Astrocyte (in vitro differentiated cells and primary cell): Measurements from ENCODE around the gene SOHLH1. TPM values are rescaled to one million over a fixed set of nuclear protein-coding genes. Genes with fewer than 3 reads are reported as not detected.
"Not testable (repeated sequence)": the region's sequence is repeated elsewhere in the genome, so short reads cannot be mapped to it uniquely, and the experiment has no call there.

Experiments
- DNase-seq: peaks from one replicate; pipeline ENCODE4 v3.0.0-alpha.2; 2010; ENCODE audit warnings: low read depth
- FAIRE-seq: peaks from 2 replicates; lab custom pipeline; 2011; peaks lifted over from hg19 to GRCh38; lab: Jason Lieb, UNC
- H2AFZ ChIP-seq: 2 replicates; pipeline ENCODE4 v1.6.0; 2012; ENCODE audit warnings: low read depth, low read length, inconsistent platforms
- H3K27ac ChIP-seq: 2 replicates; pipeline ENCODE4 v1.5.1; 2011; ENCODE audit warnings: low read depth, low read length, inconsistent platforms
- H3K27me3 ChIP-seq: 2 replicates; pipeline ENCODE4 v1.6.0; 2011; ENCODE audit warnings: low read length, inconsistent platforms; ENCODE audit not compliant: insufficient read depth
- H3K36me3 ChIP-seq: 2 replicates; pipeline ENCODE4 v1.5.1; 2011; ENCODE audit warnings: low read length, inconsistent platforms; ENCODE audit not compliant: insufficient read depth
- H3K4me1 ChIP-seq: 2 replicates; pipeline ENCODE4 v1.5.1; 2011; ENCODE audit warnings: low read length, inconsistent platforms; ENCODE audit not compliant: insufficient read depth
- H3K4me2 ChIP-seq: 2 replicates; pipeline ENCODE4 v1.6.0; 2012; ENCODE audit warnings: low read length, inconsistent platforms
- H3K4me3 ChIP-seq: 2 replicates; pipeline ENCODE4 v1.5.1; 2011; ENCODE audit warnings: low read depth, mild to moderate bottlenecking, low read length, inconsistent platforms; ENCODE audit not compliant: insufficient read depth
- H3K79me2 ChIP-seq: 2 replicates; pipeline ENCODE4 v1.6.0; 2012; ENCODE audit warnings: mild to moderate bottlenecking, low read length, inconsistent platforms; ENCODE audit not compliant: insufficient read depth
- H3K9ac ChIP-seq: 2 replicates; pipeline ENCODE4 v1.6.0; 2012; ENCODE audit warnings: mild to moderate bottlenecking, low read length, inconsistent platforms
- H3K9me3 ChIP-seq: 2 replicates; pipeline ENCODE4 v1.5.1; 2012; ENCODE audit warnings: low read depth, mild to moderate bottlenecking, low read length, inconsistent platforms; ENCODE audit not compliant: insufficient read depth
- H4K20me1 ChIP-seq: 2 replicates; pipeline ENCODE4 v1.6.0; 2012; ENCODE audit warnings: low read length, inconsistent platforms; ENCODE audit not compliant: insufficient read depth
- H3K27ac Mint-ChIP-seq: one replicate; pipeline ENCODE4 v1.8.0; 2021; ENCODE audit warnings: mild to moderate bottlenecking, mixed read lengths; ENCODE audit not compliant: unreplicated experiment
- H3K27me3 Mint-ChIP-seq: one replicate; pipeline ENCODE4 v1.8.0; 2021; ENCODE audit warnings: low read depth, mixed read lengths; ENCODE audit not compliant: unreplicated experiment
- H3K36me3 Mint-ChIP-seq: one replicate; pipeline ENCODE4 v1.8.0; 2021; ENCODE audit warnings: low read depth, mixed read lengths; ENCODE audit not compliant: unreplicated experiment
- H3K4me1 Mint-ChIP-seq: one replicate; pipeline ENCODE4 v1.8.0; 2021; ENCODE audit warnings: low read depth, mixed read lengths; ENCODE audit not compliant: unreplicated experiment
- H3K4me3 Mint-ChIP-seq: one replicate; pipeline ENCODE4 v1.8.0; 2021; ENCODE audit warnings: mild to moderate bottlenecking, moderate library complexity, mixed read lengths; ENCODE audit not compliant: unreplicated experiment
- H3K9me3 Mint-ChIP-seq: one replicate; pipeline ENCODE4 v1.8.0; 2021; ENCODE audit warnings: mild to moderate bottlenecking, mixed read lengths; ENCODE audit not compliant: unreplicated experiment
- CTCF ChIP-seq: IDR thresholded peaks from 2 replicates; pipeline ENCODE4 v1.5.1; 2011; ENCODE audit warnings: low read depth, mild to moderate bottlenecking, inconsistent platforms, low read length, moderate library complexity; ENCODE audit not compliant: insufficient read depth
- EZH2 ChIP-seq: IDR thresholded peaks from 2 replicates; pipeline ENCODE4 v1.6.1; 2012; ENCODE audit warnings: mild to moderate bottlenecking, low read length, inconsistent platforms; ENCODE audit not compliant: insufficient read depth
- total RNA-seq: library from RNA; stranded (reverse); gene quantifications from 2 replicates; pipeline ENCODE4 v1.2.1, GENCODE V29; 2021

SOHLH1 gene
- total RNA-seq, 1 donor from 2014 or later: not detected

GRCh38 chr9:135674977-135675376 is 24.3 kb downstream of the SOHLH1 start:
- Mint-ChIP-seq H3K27ac (no peak overlapping the region), H3K27me3 (peaks cover 24% of the 10 kb centered on the region)
- no peak overlapping the region for H2AFZ ChIP-seq

GRCh38 chr9:135673941-135674340 is 25.3 kb downstream of the SOHLH1 start:
- FAIRE-seq (no peak), DNase-seq (no peak)
- Histone ChIP-seq H3K9ac (no peak overlapping the region), H3K9me3 (no peaks in the 10 kb centered on the region), H2AFZ (no peak overlapping the region), H3K79me2 (no peaks in the 10 kb centered on the region), H3K4me2 (no peak overlapping the region), H3K27me3 (no peaks in the 10 kb centered on the region), H3K4me1 (no peaks in the 10 kb centered on the region), H4K20me1 (no peaks in the 10 kb centered on the region), H3K4me3 (no peak overlapping the region), H3K36me3 (no peaks in the 10 kb centered on the region), H3K27ac (no peak overlapping the region)
- peaks cover 2% of the 10 kb centered on the region for H3K36me3 Mint-ChIP-seq
- TF ChIP-seq CTCF: no peak
- TF ChIP-seq EZH2: no peak
- no peak overlapping the region for H3K27ac Mint-ChIP-seq
- H3K4me3 Mint-ChIP-seq: no peak overlapping the region
- peaks cover 22% of the 10 kb centered on the region for H3K27me3 Mint-ChIP-seq
- no peaks in the 10 kb centered on the region for H3K4me1 Mint-ChIP-seq
- peaks cover 3% of the 10 kb centered on the region for H3K9me3 Mint-ChIP-seq

More at GRCh38 chr9:135674977-135675376, 24.3 kb downstream of the SOHLH1 start:
- no peak for DNase-seq
- TF ChIP-seq CTCF (no peak), EZH2 (no peak)
- Histone ChIP-seq H3K27ac (no peak overlapping the region), H4K20me1 (no peaks in the 10 kb centered on the region), H3K36me3 (no peaks in the 10 kb centered on the region), H3K4me2 (no peak overlapping the region), H3K79me2 (no peaks in the 10 kb centered on the region), H3K4me1 (no peaks in the 10 kb centered on the region), H3K9ac (no peak overlapping the region), H3K27me3 (no peaks in the 10 kb centered on the region), H3K9me3 (no peaks in the 10 kb centered on the region), H3K4me3 (no peak overlapping the region)
- H3K36me3 Mint-ChIP-seq: no peaks in the 10 kb centered on the region
- peaks cover 1% of the 10 kb centered on the region for H3K4me1 Mint-ChIP-seq
- FAIRE-seq: no peak
- H3K4me3 Mint-ChIP-seq: peak overlapping the region; percentile 45
- no peaks in the 10 kb centered on the region for H3K9me3 Mint-ChIP-seq

GRCh38 chr9:135672786-135673185 is 26.5 kb downstream of the SOHLH1 start:
- H3K4me1 ChIP-seq, H3K4me2 ChIP-seq, H3K27ac ChIP-seq, H3K9me3 ChIP-seq, H3K79me2 ChIP-seq, H3K36me3 ChIP-seq, H3K9ac ChIP-seq, H3K27ac Mint-ChIP-seq, DNase-seq, H3K9me3 Mint-ChIP-seq, FAIRE-seq, H3K4me1 Mint-ChIP-seq, H3K27me3 ChIP-seq, H3K4me3 Mint-ChIP-seq, H3K36me3 Mint-ChIP-seq, H3K4me3 ChIP-seq, H4K20me1 ChIP-seq, H2AFZ ChIP-seq: not testable (repeated sequence)
- H3K27me3 Mint-ChIP-seq: peaks cover 16% of the 10 kb centered on the region
